Panc1 (cell line): ENCODE data around the gene ADARB2. TPM values are rescaled to one million over a fixed set of nuclear protein-coding genes. Genes with fewer than 3 reads are reported as not detected.

Experiments
- ATAC-seq: fragments of 200-7000 bp; cut with Tn5 transposase; 2 replicates; pipeline ENCODE4 v1.9.1; 2020; ENCODE audit warnings: mild to moderate bottlenecking, moderate library complexity
- BruUV-seq: library from RNA; stranded (reverse); fragments of 400-500 nt; replicated peaks from 2 replicates; lab custom pipeline; 2021; lab: Mats Ljungman, UMichigan
- CTCF ChIA-PET: fragments of 300-600 bp; sonication (Branson Sonifier 250); formaldehyde crosslinking; loops from one replicate; lab custom pipeline; 2022; ENCODE audit warnings: antibody characterized with exemption; lab: Charles Lee
- POLR2A ChIA-PET: fragments of 300-600 bp; sonication (Branson Sonifier 250); formaldehyde crosslinking; loops from one replicate; lab custom pipeline; 2022; ENCODE audit warnings: antibody characterized with exemption; lab: Charles Lee
- DNase-seq: peaks from one replicate; pipeline ENCODE4 v3.0.0-alpha.2; 2010; ENCODE audit warnings: low read depth, low spot score
- H3K27ac ChIP-seq: 2 replicates; pipeline ENCODE4 v1.5.1; 2011; ENCODE audit warnings: mild to moderate bottlenecking, low read length, inconsistent platforms
- H3K27me3 ChIP-seq: fragments of 200-500 bp; sonication (Bioruptor generic); 2 replicates; pipeline ENCODE4 v1.6.0; 2014; ENCODE audit warnings: low read length, inconsistent platforms; ENCODE audit not compliant: control insufficient read depth, insufficient read depth
- H3K36me3 ChIP-seq: fragments of 200-500 bp; sonication (Bioruptor generic); 2 replicates; pipeline ENCODE4 v1.5.1; 2014; ENCODE audit warnings: inconsistent platforms, mild to moderate bottlenecking, low read length, moderate library complexity; ENCODE audit not compliant: control insufficient read depth, insufficient read depth
- H3K4me1 ChIP-seq: 2 replicates; pipeline ENCODE4 v1.5.1; 2011; ENCODE audit warnings: inconsistent platforms, mild to moderate bottlenecking, low read length, moderate library complexity; ENCODE audit not compliant: control insufficient read depth, insufficient read depth
- H3K4me3 ChIP-seq, 2 experiments: 2 replicates each; pipeline ENCODE4 v1.5.1; 2011 to 2012; ENCODE audit warnings: low read depth in 2 of 2, low read length in 2 of 2, mild to moderate bottlenecking in 2 of 2, inconsistent platforms in 1 of 2, moderate library complexity in 1 of 2
- H3K9me3 ChIP-seq: fragments of 200-500 bp; sonication (Bioruptor generic); 2 replicates; pipeline ENCODE4 v1.5.1; 2014; ENCODE audit warnings: low read depth, mild to moderate bottlenecking, inconsistent platforms, low read length, moderate library complexity; ENCODE audit not compliant: control insufficient read depth, insufficient read depth
- POLR2AphosphoS5 ChIP-seq: IDR thresholded peaks from 2 replicates; pipeline ENCODE4 v1.6.1; 2012; ENCODE audit warnings: mild to moderate bottlenecking, low read depth, low read length, moderate library complexity
- SIN3A ChIP-seq: IDR thresholded peaks from 2 replicates; pipeline ENCODE4 v1.6.1; 2012; ENCODE audit warnings: low read depth, mild to moderate bottlenecking, low read length, moderate library complexity, borderline replicate concordance; ENCODE audit not compliant: insufficient read depth
- TCF7L2 ChIP-seq: IDR thresholded peaks from 2 replicates; pipeline ENCODE4 v1.6.1; 2011; ENCODE audit warnings: mild to moderate bottlenecking, low read depth, low read length, inconsistent platforms
- in situ Hi-C: cut with HindIII; loops from 2 replicates; pipeline ENCODE4 v1.10.0; 2016; ENCODE audit warnings: low sequenced_read_pairs, low pct_unique_long_range_greater_than_20kb
- intact Hi-C: fragments of 100-400 bp; cut with micrococcal nuclease; formaldehyde crosslinking; loops from one replicate; pipeline ENCODE4 v1.10.0; 2022; ENCODE audit not compliant: unreplicated experiment
- total RNA-seq: library from RNA; stranded (reverse); gene quantifications from one replicate; pipeline ENCODE4 v1.2.1, GENCODE V29; 2021; ENCODE audit not compliant: unreplicated experiment
- TF ChIP-seq, protein P1 (sequence below), 2 experiments: IDR thresholded peaks; 2 replicates each; pipeline ENCODE4 v1.6.1; 2011 to 2012; ENCODE audit warnings: low read depth in 2 of 2, control low read depth in 1 of 2, low read length in 1 of 2, mild to moderate bottlenecking in 1 of 2, moderate library complexity in 1 of 2; ENCODE audit not compliant: insufficient read depth in 1 of 2
- TF ChIP-seq, protein P2 (sequence below): fragments of 450-650 bp; IDR thresholded peaks from 2 replicates; pipeline ENCODE4 v1.5.1; 2017; ENCODE audit warnings: mild to moderate bottlenecking

Gene ADARB2
- total RNA-seq, 1 experiment from 2014 or later = 0.31 TPM

DNA sequence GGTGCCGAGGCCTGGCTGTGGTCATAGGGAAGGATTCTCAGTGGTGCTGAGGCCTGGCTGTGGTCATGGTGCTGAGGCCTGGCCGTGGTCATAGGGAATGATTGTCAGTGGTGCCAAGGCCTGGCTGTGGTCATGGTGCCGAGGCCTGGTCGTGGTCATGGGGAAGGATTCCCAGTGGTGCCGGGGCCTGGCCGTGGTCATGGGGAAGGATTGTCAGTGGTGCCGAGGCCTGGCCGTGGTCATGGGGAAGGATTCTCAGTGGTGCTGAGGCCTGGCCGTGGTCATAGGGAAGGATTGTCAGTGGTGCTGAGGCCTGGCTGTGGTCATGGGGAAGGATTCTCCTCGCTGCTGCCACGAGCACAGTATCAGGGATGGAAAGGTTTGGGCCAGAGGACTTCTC, 327.3 kb downstream of the ADARB2 start:
- TF ChIP-seq TCF7L2 (no peak), POLR2AphosphoS5 (no peak), SIN3A (no peak)
- TF ChIP-seq, protein P1, sequence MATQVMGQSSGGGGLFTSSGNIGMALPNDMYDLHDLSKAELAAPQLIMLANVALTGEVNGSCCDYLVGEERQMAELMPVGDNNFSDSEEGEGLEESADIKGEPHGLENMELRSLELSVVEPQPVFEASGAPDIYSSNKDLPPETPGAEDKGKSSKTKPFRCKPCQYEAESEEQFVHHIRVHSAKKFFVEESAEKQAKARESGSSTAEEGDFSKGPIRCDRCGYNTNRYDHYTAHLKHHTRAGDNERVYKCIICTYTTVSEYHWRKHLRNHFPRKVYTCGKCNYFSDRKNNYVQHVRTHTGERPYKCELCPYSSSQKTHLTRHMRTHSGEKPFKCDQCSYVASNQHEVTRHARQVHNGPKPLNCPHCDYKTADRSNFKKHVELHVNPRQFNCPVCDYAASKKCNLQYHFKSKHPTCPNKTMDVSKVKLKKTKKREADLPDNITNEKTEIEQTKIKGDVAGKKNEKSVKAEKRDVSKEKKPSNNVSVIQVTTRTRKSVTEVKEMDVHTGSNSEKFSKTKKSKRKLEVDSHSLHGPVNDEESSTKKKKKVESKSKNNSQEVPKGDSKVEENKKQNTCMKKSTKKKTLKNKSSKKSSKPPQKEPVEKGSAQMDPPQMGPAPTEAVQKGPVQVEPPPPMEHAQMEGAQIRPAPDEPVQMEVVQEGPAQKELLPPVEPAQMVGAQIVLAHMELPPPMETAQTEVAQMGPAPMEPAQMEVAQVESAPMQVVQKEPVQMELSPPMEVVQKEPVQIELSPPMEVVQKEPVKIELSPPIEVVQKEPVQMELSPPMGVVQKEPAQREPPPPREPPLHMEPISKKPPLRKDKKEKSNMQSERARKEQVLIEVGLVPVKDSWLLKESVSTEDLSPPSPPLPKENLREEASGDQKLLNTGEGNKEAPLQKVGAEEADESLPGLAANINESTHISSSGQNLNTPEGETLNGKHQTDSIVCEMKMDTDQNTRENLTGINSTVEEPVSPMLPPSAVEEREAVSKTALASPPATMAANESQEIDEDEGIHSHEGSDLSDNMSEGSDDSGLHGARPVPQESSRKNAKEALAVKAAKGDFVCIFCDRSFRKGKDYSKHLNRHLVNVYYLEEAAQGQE (IDR thresholded peaks at IDR 0.05; ENCODE audit: insufficient read depth in 1 of 2, low read depth in 2 of 2, low read length in 1 of 2) = no peak
- TF ChIP-seq, protein P2, sequence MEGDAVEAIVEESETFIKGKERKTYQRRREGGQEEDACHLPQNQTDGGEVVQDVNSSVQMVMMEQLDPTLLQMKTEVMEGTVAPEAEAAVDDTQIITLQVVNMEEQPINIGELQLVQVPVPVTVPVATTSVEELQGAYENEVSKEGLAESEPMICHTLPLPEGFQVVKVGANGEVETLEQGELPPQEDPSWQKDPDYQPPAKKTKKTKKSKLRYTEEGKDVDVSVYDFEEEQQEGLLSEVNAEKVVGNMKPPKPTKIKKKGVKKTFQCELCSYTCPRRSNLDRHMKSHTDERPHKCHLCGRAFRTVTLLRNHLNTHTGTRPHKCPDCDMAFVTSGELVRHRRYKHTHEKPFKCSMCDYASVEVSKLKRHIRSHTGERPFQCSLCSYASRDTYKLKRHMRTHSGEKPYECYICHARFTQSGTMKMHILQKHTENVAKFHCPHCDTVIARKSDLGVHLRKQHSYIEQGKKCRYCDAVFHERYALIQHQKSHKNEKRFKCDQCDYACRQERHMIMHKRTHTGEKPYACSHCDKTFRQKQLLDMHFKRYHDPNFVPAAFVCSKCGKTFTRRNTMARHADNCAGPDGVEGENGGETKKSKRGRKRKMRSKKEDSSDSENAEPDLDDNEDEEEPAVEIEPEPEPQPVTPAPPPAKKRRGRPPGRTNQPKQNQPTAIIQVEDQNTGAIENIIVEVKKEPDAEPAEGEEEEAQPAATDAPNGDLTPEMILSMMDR = no peak
- ChIA-PET CTCF (no interaction called here), POLR2A (no interaction called here)
- Histone ChIP-seq H3K36me3 (no peaks in the 10 kb centered on the region), H3K27ac (no peak overlapping the region), H3K4me1 (no peaks in the 10 kb centered on the region), H3K4me3 (no peak overlapping the region), H3K9me3 (no peaks in the 10 kb centered on the region), H3K27me3 (no peaks in the 10 kb centered on the region)
- no TSS peak for BruUV-seq
- no peak for DNase-seq
- intact Hi-C loops (no loop called here), in situ Hi-C loops (no loop called here)
- ATAC-seq = no peak

DNA sequence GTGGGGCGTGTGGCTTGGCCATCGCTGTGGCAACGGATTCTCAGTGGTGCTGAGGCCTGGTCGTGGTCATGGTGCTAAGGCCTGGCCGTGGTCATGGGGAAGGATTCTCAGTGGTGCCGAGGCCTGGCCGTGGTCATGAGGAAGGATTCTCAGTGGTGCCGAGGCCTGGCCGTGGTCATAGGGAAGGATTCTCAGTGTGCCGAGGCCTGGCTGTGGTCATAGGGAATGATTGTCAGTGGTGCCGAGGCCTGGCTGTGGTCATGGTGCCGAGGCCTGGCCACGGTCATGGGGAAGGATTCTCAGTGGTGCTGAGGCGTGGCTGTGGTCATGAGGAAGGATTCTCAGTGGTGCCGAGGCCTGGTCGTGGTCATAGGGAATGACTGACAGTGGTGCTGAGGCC, 327.9 kb downstream of the ADARB2 start:
- intact Hi-C loops = no loop called here
- Histone ChIP-seq H3K27me3 (no peaks in the 10 kb centered on the region), H3K9me3 (no peaks in the 10 kb centered on the region), H3K36me3 (no peaks in the 10 kb centered on the region), H3K27ac (no peak overlapping the region), H3K4me1 (no peaks in the 10 kb centered on the region), H3K4me3 (no peak overlapping the region)
- TF ChIP-seq, protein P1 (IDR thresholded peaks at IDR 0.05; ENCODE audit: insufficient read depth in 1 of 2, low read depth in 2 of 2, low read length in 1 of 2) = no peak
- TF ChIP-seq, protein P2 = no peak
- no peak for TF ChIP-seq POLR2AphosphoS5
- TF ChIP-seq SIN3A = no peak
- no peak for TF ChIP-seq TCF7L2
- POLR2A ChIA-PET = no interaction called here
- DNase-seq (no peak), ATAC-seq (no peak)
- in situ Hi-C loops = no loop called here
- no TSS peak for BruUV-seq
- CTCF ChIA-PET = no interaction called here
